ENCODE results near the gene UHRF2. TPM values are rescaled to one million over a fixed set of nuclear protein-coding genes. Genes with fewer than 3 reads are reported as not detected.
"Not testable (repeated sequence)": the region's sequence is repeated elsewhere in the genome, so short reads cannot be mapped to it uniquely, and the experiment has no call there.

Gene UHRF2
- total RNA-seq, 1 donor from 2014 or later, result 53.8 TPM

- Histone ChIP-seq H3K4me1 (ENCODE audit: control insufficient read depth in 3 of 3, insufficient read depth in 3 of 3, low read length in 3 of 3) (peaks cover 15 to 24% (median 22%) of the 10 kb centered on the region in 3 donors), H3K36me3 (ENCODE audit: control insufficient read depth in 3 of 3, insufficient read depth in 3 of 3, low read length in 3 of 3) (no peaks in the 10 kb centered on the region), H3K9ac (ENCODE audit: low read depth in 1 of 3, low read length in 3 of 3) (no peak overlapping the region), H3K27me3 (ENCODE audit: control insufficient read depth in 3 of 3, insufficient read depth in 3 of 3, low read length in 3 of 3) (no peaks in the 10 kb centered on the region), H3K9me3 (ENCODE audit: control insufficient read depth in 3 of 3, low read length in 3 of 3) (no peaks in the 10 kb centered on the region), H3K27ac (ENCODE audit: low read depth, low read length) (no peak overlapping the region), H3K4me3 (ENCODE audit: low read length in 3 of 3) (no peak overlapping the region)
Observed at GRCh38 chr9:6449645-6450044, 36.6 kb downstream of the UHRF2 start.

DNA sequence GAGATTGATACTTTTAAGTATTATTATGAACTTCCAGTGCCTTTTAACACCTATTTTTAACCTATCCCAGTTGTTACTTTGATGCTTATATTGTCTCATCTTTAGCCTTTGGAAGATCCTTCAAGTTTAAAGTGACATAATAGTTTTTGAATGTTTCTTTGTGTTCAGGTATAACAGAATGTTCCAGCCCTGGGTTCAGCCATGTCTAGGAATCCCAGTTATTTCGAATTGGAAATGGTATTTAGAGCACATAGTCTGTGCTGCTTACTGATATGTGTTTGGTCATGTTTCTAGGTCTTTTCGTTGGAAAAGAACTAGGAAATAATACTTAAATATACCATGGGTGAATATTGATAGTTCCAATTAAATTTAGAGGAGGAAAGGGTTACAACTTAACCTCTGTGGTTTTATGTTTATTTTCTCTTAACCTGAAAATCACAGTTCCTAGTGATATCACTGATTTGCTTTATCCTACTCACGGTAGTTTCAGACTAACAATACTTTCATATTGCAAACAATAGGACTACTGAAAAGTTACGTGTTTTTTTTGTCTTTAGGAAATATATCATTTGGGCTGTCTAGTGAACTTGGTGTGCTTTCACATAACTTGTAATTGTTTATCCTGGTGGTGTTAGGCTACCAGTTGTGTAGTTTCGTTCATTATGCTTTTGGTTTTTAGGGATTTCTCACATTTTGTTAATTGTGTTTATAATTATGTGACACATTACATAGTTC is 37.8 kb downstream of the UHRF2 start:
- no peak overlapping the region for H3K9ac ChIP-seq (ENCODE audit: low read depth in 1 of 3, low read length in 3 of 3)
- peaks cover 15 to 24% (median 22%) of the 10 kb centered on the region in 3 donors for H3K4me1 ChIP-seq (ENCODE audit: control insufficient read depth in 3 of 3, insufficient read depth in 3 of 3, low read length in 3 of 3)
- H3K36me3 ChIP-seq (ENCODE audit: control insufficient read depth in 3 of 3, insufficient read depth in 3 of 3, low read length in 3 of 3), result no peaks in the 10 kb centered on the region
- no peaks in the 10 kb centered on the region for H3K27me3 ChIP-seq (ENCODE audit: control insufficient read depth in 3 of 3, insufficient read depth in 3 of 3, low read length in 3 of 3)
- H3K27ac ChIP-seq (ENCODE audit: low read depth, low read length), result no peak overlapping the region
- H3K9me3 ChIP-seq (ENCODE audit: control insufficient read depth in 3 of 3, low read length in 3 of 3), result no peaks in the 10 kb centered on the region
- no peak overlapping the region for H3K4me3 ChIP-seq (ENCODE audit: low read length in 3 of 3)

DNA sequence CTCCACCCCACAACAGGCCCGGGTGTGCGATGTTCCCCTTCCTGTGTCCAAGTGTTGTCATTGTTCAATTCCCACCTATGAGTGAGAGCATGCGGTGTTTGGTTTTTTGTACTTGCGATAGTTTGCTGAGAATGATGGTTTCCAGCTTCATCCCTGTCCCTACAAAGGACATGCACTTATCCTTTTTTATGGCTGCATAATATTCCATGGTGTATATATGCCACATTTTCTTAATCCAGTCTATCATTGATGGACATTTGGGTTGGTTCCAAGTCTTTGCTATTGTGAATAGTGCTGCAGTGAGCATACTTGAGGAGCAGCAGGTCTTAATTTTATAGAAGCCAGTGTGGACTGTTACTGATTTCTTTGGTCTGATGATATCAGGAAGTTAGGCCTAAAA is 42.3 kb downstream of the UHRF2 start:
- not testable (repeated sequence) for H3K27me3 ChIP-seq (ENCODE audit: control insufficient read depth in 3 of 3, insufficient read depth in 3 of 3, low read length in 3 of 3); H3K4me3 ChIP-seq (ENCODE audit: low read length in 3 of 3); H3K27ac ChIP-seq (ENCODE audit: low read depth, low read length); H3K9me3 ChIP-seq (ENCODE audit: control insufficient read depth in 3 of 3, low read length in 3 of 3); H3K9ac ChIP-seq (ENCODE audit: low read depth in 1 of 3, low read length in 3 of 3); H3K4me1 ChIP-seq (ENCODE audit: control insufficient read depth in 3 of 3, insufficient read depth in 3 of 3, low read length in 3 of 3); H3K36me3 ChIP-seq (ENCODE audit: control insufficient read depth in 3 of 3, insufficient read depth in 3 of 3, low read length in 3 of 3)

GRCh38 chr9:6458704-6459103 is 45.7 kb downstream of the UHRF2 start:
- H3K36me3 ChIP-seq (ENCODE audit: control insufficient read depth in 3 of 3, insufficient read depth in 3 of 3, low read length in 3 of 3); H3K27me3 ChIP-seq (ENCODE audit: control insufficient read depth in 3 of 3, insufficient read depth in 3 of 3, low read length in 3 of 3); H3K4me3 ChIP-seq (ENCODE audit: low read length in 3 of 3); H3K9ac ChIP-seq (ENCODE audit: low read depth in 1 of 3, low read length in 3 of 3); H3K9me3 ChIP-seq (ENCODE audit: control insufficient read depth in 3 of 3, low read length in 3 of 3); H3K4me1 ChIP-seq (ENCODE audit: control insufficient read depth in 3 of 3, insufficient read depth in 3 of 3, low read length in 3 of 3); H3K27ac ChIP-seq (ENCODE audit: low read depth, low read length): not testable (repeated sequence)

DNA sequence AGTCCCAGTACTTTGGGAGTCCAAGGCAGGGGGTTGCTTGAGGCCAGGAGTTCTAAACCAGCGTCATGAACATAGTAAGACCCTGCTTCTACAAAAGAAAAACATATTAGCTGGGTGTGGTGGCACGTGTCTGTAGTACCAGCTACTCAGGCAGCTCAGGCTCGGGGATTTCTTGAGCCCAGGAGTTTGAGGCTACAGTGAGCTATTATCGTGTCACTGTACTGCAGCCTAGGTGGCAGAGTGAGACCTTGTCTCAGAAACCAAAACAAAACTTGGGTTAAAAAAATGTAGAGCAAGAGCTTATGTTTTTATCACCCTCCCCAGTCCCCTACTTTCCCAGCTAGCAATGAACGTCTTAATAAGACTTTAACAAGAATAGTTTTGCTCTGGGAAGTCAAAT is 46.7 kb downstream of the UHRF2 start:
- Histone ChIP-seq H3K36me3 (ENCODE audit: control insufficient read depth in 3 of 3, insufficient read depth in 3 of 3, low read length in 3 of 3) (no peaks in the 10 kb centered on the region), H3K9ac (ENCODE audit: low read depth in 1 of 3, low read length in 3 of 3) (no peak overlapping the region), H3K27me3 (ENCODE audit: control insufficient read depth in 3 of 3, insufficient read depth in 3 of 3, low read length in 3 of 3) (no peaks in the 10 kb centered on the region), H3K4me1 (ENCODE audit: control insufficient read depth in 3 of 3, insufficient read depth in 3 of 3, low read length in 3 of 3) (no peaks in the 10 kb centered on the region), H3K4me3 (ENCODE audit: low read length in 3 of 3) (no peak overlapping the region), H3K27ac (ENCODE audit: low read depth, low read length) (no peak overlapping the region), H3K9me3 (ENCODE audit: control insufficient read depth in 3 of 3, low read length in 3 of 3) (no peaks in the 10 kb centered on the region)

- no peak overlapping the region for H3K4me3 ChIP-seq (ENCODE audit: low read length in 3 of 3)
- H3K36me3 ChIP-seq (ENCODE audit: control insufficient read depth in 3 of 3, insufficient read depth in 3 of 3, low read length in 3 of 3), result no peaks in the 10 kb centered on the region
- H3K27me3 ChIP-seq (ENCODE audit: control insufficient read depth in 3 of 3, insufficient read depth in 3 of 3, low read length in 3 of 3), result no peaks in the 10 kb centered on the region
- no peaks in the 10 kb centered on the region for H3K4me1 ChIP-seq (ENCODE audit: control insufficient read depth in 3 of 3, insufficient read depth in 3 of 3, low read length in 3 of 3)
- no peak overlapping the region for H3K27ac ChIP-seq (ENCODE audit: low read depth, low read length)
- H3K9ac ChIP-seq (ENCODE audit: low read depth in 1 of 3, low read length in 3 of 3), result no peak overlapping the region
- no peaks in the 10 kb centered on the region for H3K9me3 ChIP-seq (ENCODE audit: control insufficient read depth in 3 of 3, low read length in 3 of 3)
Observed at GRCh38 chr9:6460189-6460768, 47.3 kb downstream of the UHRF2 start.

GRCh38 chr9:6461619-6462018 is 48.6 kb downstream of the UHRF2 start:
- no peak overlapping the region for H3K4me3 ChIP-seq (ENCODE audit: low read length in 3 of 3)
- no peak overlapping the region for H3K9ac ChIP-seq (ENCODE audit: low read depth in 1 of 3, low read length in 3 of 3)
- H3K4me1 ChIP-seq (ENCODE audit: control insufficient read depth in 3 of 3, insufficient read depth in 3 of 3, low read length in 3 of 3), result no peaks in the 10 kb centered on the region
- no peaks in the 10 kb centered on the region for H3K27me3 ChIP-seq (ENCODE audit: control insufficient read depth in 3 of 3, insufficient read depth in 3 of 3, low read length in 3 of 3)
- no peaks in the 10 kb centered on the region for H3K9me3 ChIP-seq (ENCODE audit: control insufficient read depth in 3 of 3, low read length in 3 of 3)
- H3K27ac ChIP-seq (ENCODE audit: low read depth, low read length), result no peak overlapping the region
- no peaks in the 10 kb centered on the region for H3K36me3 ChIP-seq (ENCODE audit: control insufficient read depth in 3 of 3, insufficient read depth in 3 of 3, low read length in 3 of 3)

DNA sequence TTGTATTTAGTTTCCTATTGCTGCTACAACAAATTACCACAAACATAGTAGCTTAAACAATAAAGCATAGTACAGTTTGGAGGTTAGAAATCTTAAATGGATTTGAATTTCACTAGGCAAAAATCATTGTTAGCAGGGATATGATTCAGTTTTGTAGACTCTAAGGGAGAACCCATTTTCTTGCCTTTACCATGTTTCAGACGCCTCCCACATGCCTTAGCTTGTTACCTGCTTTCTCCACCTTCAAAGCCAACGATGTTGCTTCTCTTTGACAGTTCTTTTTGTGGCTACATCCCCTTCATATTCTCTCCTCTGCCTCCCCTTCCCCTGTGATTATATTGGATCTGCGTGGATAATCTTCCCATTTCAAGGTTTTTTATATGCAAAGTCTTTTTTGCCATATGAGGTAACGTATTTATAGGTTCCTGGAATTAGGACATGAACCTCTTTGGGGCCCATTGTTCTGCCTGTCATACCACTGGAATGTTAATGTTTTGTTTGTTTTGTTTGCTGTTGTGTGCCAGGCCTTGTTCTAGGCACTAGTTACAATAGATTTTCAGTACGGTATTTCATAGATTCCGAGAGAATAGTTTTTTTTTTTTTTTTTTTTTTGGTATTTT is 54.1 kb downstream of the UHRF2 start:
- Histone ChIP-seq H3K27ac (ENCODE audit: low read depth, low read length) (no peak overlapping the region), H3K9ac (ENCODE audit: low read depth in 1 of 3, low read length in 3 of 3) (no peak overlapping the region), H3K36me3 (ENCODE audit: control insufficient read depth in 3 of 3, insufficient read depth in 3 of 3, low read length in 3 of 3) (no peaks in the 10 kb centered on the region), H3K4me1 (ENCODE audit: control insufficient read depth in 3 of 3, insufficient read depth in 3 of 3, low read length in 3 of 3) (no peaks in the 10 kb centered on the region), H3K4me3 (ENCODE audit: low read length in 3 of 3) (no peak overlapping the region), H3K27me3 (ENCODE audit: control insufficient read depth in 3 of 3, insufficient read depth in 3 of 3, low read length in 3 of 3) (no peaks in the 10 kb centered on the region), H3K9me3 (ENCODE audit: control insufficient read depth in 3 of 3, low read length in 3 of 3) (no peaks in the 10 kb centered on the region)

DNA sequence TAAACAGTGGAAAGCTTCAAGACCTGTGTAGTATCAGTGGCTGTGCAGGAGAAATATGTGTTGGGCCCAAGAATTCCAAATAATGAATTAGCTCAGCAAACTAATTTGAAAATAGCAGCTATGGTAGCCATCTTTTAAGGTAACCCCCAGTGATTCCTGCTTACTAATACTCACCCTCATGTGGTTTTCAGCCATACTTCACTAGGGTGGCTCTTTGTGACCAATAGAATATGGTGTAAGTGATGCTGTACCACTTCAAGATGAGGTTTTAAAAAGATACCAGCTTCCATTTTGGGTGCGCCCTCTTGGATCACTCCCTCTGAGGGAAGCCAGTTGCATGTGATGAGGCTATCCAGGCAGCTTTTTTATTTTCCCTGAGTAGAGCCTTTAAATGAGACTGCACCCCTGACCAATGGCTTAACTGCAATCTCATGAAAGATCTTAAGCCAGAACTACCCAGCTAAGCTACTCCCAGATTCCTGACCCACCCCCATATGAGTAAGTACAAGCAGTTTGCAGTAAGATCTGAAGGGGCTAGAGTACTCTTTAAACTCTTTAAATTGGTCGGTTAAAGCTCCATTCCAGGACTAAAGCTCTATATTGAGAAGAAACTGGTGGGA is 58.3 kb downstream of the UHRF2 start:
- Histone ChIP-seq H3K4me1 (ENCODE audit: control insufficient read depth in 3 of 3, insufficient read depth in 3 of 3, low read length in 3 of 3) (no peaks in the 10 kb centered on the region), H3K27ac (ENCODE audit: low read depth, low read length) (no peak overlapping the region), H3K9ac (ENCODE audit: low read depth in 1 of 3, low read length in 3 of 3) (no peak overlapping the region), H3K36me3 (ENCODE audit: control insufficient read depth in 3 of 3, insufficient read depth in 3 of 3, low read length in 3 of 3) (peaks cover 0 to 3% (median 0%) of the 10 kb centered on the region in 3 donors), H3K27me3 (ENCODE audit: control insufficient read depth in 3 of 3, insufficient read depth in 3 of 3, low read length in 3 of 3) (no peaks in the 10 kb centered on the region), H3K9me3 (ENCODE audit: control insufficient read depth in 3 of 3, low read length in 3 of 3) (no peaks in the 10 kb centered on the region), H3K4me3 (ENCODE audit: low read length in 3 of 3) (no peak overlapping the region)

GRCh38 chr9:6473151-6473550 is 60.2 kb downstream of the UHRF2 start:
- no peak overlapping the region for H3K27ac ChIP-seq (ENCODE audit: low read depth, low read length)
- H3K4me3 ChIP-seq (ENCODE audit: low read length in 3 of 3), result no peak overlapping the region
- H3K9ac ChIP-seq (ENCODE audit: low read depth in 1 of 3, low read length in 3 of 3), result no peak overlapping the region
- H3K9me3 ChIP-seq (ENCODE audit: control insufficient read depth in 3 of 3, low read length in 3 of 3), result no peaks in the 10 kb centered on the region
- peaks cover 0 to 3% (median 0%) of the 10 kb centered on the region in 3 donors for H3K36me3 ChIP-seq (ENCODE audit: control insufficient read depth in 3 of 3, insufficient read depth in 3 of 3, low read length in 3 of 3)
- H3K4me1 ChIP-seq (ENCODE audit: control insufficient read depth in 3 of 3, insufficient read depth in 3 of 3, low read length in 3 of 3), result no peaks in the 10 kb centered on the region
- no peaks in the 10 kb centered on the region for H3K27me3 ChIP-seq (ENCODE audit: control insufficient read depth in 3 of 3, insufficient read depth in 3 of 3, low read length in 3 of 3)
